A673 (cell line): ENCODE data around the gene ZNF678.

Experiments
- EZH2 ChIP-seq: fragments of 200-600 bp; sonication (generic); IDR thresholded peaks from 2 replicates; pipeline ENCODE4 v1.6.1; 2017; ENCODE audit warnings: borderline replicate concordance, low read depth, mild to moderate bottlenecking, mixed read lengths, antibody characterized with exemption, low read length; ENCODE audit not compliant: poor library complexity, severe bottlenecking
- TF ChIP-seq, protein P1 (sequence below): fragments of 300-800, 200-600 bp; sonication (generic); conservative IDR thresholded peaks from 2 replicates; pipeline ENCODE4 v1.5.1; 2017; ENCODE audit warnings: low read depth, mild to moderate bottlenecking, antibody characterized with exemption, low read length, moderate library complexity, mixed read lengths

DNA sequence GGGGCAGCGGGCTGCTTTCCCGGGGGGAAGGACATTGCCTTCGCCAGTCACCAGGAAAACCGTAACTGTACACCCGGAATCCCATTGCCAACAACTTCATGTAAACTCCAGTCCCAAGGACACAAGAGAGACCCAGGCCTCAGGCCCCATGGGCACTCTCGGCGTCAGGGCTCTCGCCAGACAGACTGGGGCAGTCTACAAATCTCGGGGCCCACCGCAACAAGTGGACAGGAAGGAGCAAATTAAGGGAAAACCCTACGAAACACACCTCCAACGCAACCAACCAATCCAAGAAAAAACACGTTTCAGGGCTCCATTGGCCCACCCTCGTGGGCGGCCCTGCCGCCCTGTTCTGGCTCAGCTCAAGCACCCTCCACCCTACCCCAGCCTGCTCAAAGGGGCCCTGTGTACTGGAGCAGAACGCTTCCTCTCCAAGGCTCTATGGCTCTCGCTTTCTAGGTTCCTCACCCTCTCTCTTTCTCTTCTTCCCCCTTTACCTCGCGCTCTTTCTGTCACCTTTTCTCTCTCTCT, 4.6 kb upstream of the ZNF678 start:
- TF ChIP-seq, protein P1, sequence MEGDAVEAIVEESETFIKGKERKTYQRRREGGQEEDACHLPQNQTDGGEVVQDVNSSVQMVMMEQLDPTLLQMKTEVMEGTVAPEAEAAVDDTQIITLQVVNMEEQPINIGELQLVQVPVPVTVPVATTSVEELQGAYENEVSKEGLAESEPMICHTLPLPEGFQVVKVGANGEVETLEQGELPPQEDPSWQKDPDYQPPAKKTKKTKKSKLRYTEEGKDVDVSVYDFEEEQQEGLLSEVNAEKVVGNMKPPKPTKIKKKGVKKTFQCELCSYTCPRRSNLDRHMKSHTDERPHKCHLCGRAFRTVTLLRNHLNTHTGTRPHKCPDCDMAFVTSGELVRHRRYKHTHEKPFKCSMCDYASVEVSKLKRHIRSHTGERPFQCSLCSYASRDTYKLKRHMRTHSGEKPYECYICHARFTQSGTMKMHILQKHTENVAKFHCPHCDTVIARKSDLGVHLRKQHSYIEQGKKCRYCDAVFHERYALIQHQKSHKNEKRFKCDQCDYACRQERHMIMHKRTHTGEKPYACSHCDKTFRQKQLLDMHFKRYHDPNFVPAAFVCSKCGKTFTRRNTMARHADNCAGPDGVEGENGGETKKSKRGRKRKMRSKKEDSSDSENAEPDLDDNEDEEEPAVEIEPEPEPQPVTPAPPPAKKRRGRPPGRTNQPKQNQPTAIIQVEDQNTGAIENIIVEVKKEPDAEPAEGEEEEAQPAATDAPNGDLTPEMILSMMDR = no peak
- no peak for TF ChIP-seq EZH2
